Measurements from ENCODE around the gene TCAF2. TPM values are rescaled to one million over a fixed set of nuclear protein-coding genes. Genes with fewer than 3 reads are reported as not detected.

The TCAF2 gene
- total RNA-seq, 1 experiment from 2014 or later = 0.71 TPM

Small RNA genes within 50 kb of the gene (small RNA-seq; reads per million reads assigned to genes)
- not detected for gene AC073264.2
- gene RNU6-162P = not detected

Other genes starting within 250 kb of the TCAF2 start
- gene ZYX, start 239.6 kb upstream of the TCAF2 start, total RNA-seq (2014; rRNA removed; shearing (Covaris generic)) = 116 and 148 TPM in 2 replicates
- 54.3 and 65.6 TPM in 2 replicates for gene EPHA1, start 212.1 kb upstream of the TCAF2 start, total RNA-seq (2014; rRNA removed; shearing (Covaris generic))
- gene TAS2R60, start 177.5 kb upstream of the TCAF2 start, total RNA-seq (2014; rRNA removed; shearing (Covaris generic)) = not detected in 2 replicates
- not detected in 2 replicates for gene TAS2R41, start 143.1 kb upstream of the TCAF2 start, total RNA-seq (2014; rRNA removed; shearing (Covaris generic))
- gene CTAGE15, start 49.2 kb upstream of the TCAF2 start, total RNA-seq (2014; rRNA removed; shearing (Covaris generic)) = 0.51 and 1.4 TPM in 2 replicates
- gene CTAGE6, start 136.7 kb downstream of the TCAF2 start, total RNA-seq (2014; rRNA removed; shearing (Covaris generic)) = not detected in 2 replicates

Data from HT-29 (cell line).